ENCODE results near the gene NCAM2.

DNA sequence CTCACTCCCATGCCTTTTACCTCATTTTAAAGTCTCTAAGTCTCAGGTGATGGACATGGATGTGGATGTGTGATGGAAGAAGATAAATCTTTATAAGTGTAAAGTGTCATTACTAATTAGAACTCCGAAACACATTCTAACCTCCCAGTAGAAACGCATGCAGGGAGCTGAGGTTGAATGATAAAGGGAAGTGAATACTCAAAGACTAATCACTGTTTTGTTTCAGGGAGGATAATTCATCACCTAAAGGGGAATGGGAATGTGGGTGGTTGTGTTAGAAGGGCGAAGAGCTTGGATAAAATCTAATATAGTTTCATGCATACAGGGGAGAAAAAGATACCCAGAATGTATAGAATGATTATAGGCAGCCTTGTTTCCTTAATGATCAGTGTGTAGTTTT, 12.5 kb downstream of the NCAM2 start:
- TF ChIP-seq CTCF (IDR thresholded peaks at IDR 0.05) (no peak), POLR2A (IDR thresholded peaks at IDR 0.05) (no peak)

Measured in heart left ventricle (tissue), 13 donors.